HEK293T (cell line): ENCODE results near the gene GON4L.

Source experiments
- BHLHE40 ChIP-seq: fragments of 450-650 bp; IDR thresholded peaks from 2 replicates; pipeline ENCODE4 v1.6.1; 2016; ENCODE audit warnings: mild to moderate bottlenecking, moderate library complexity, borderline replicate concordance
- LEF1 ChIP-seq: fragments of 450-650 bp; IDR thresholded peaks from 2 replicates; pipeline ENCODE4 v1.6.1; 2017; ENCODE audit warnings: mild to moderate bottlenecking, borderline replicate concordance
- SUZ12 ChIP-seq: fragments of 450-650 bp; IDR thresholded peaks from 2 replicates; pipeline ENCODE4 v1.6.1; 2016; ENCODE audit warnings: mild to moderate bottlenecking
- ZNF384 ChIP-seq: fragments of 450-650 bp; IDR thresholded peaks from 2 replicates; pipeline ENCODE4 v1.6.1; 2016

GRCh38 chr1:155859881-155860871 is 3.2 kb upstream of the GON4L start:
- TF ChIP-seq ZNF384 = no peak
- no peak for TF ChIP-seq LEF1
- TF ChIP-seq BHLHE40 = no peak
- TF ChIP-seq SUZ12 = no peak
